ENCODE data around the gene PDCD1LG2. TPM values are rescaled to one million over a fixed set of nuclear protein-coding genes. Genes with fewer than 3 reads are reported as not detected.

The PDCD1LG2 gene
- total RNA-seq, 1 donor from 2014 or later: 0.73 TPM

DNA sequence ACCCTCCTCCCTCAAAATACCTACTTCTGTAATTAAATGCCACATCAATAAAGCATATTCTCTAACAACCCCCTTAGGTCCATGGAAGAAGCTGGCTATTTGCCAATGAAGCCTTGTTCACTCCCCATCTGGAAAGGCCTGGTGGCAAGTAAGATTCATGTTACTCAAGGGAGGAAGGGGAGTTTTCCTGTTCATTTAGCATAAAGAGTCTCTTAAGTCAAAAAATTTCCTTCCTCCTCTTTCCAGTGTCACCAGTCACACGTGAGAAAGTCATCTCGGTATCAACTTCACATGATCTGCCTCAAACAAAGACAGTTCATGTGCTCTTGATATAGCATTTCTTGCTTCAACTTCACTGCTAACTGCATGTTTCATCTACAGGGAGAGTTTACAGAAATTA, 85.8 kb downstream of the PDCD1LG2 start:
- DNase-seq (ENCODE audit: low spot score): no peak

DNA sequence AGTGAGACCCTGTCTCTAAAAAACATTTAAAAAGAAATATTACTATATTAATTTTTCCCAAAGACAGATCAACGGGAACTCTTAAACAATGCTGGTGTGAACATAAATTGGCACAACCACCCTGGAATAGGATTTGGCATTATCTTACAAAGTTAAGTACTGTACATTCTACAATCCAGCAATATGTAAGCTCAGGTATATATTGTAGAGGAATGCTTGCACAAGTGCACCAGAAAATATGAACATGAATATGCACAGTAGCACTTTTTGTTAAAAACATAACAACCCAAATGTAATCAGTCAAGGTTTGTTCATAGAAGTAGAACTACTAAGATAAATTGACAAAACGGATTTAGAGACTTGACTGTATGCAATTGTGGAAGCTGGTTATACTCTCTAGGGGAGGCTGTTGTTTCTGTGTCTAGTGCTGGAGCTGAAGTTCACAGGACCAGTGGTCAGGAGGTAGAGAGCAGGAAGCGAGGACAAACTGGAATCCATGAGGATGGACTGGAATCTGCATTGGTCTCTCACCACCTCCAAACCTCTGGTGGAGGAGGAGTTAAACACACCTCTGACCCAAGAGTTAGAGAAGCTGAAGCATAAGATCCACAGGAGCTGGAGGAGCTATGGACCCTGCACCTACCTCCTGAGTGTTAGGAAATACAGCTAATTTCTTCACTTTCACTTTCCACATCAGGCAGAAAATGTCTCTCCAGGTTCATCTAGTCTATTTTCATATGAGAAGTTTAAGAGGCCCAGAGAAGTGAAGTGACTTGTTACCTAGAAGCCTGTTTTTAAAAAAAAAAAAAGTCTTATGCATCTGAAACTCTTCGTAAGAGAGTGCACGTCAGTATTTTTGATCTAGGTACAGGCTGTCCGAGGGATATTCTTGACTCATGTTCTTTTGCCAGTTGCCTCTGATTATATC, 98.2 kb downstream of the PDCD1LG2 start:
- ATAC-seq (peak; percentile 90), DNase-seq (ENCODE audit: low spot score) (no peak)

More for the DNA sequence above, 85.8 kb downstream of the PDCD1LG2 start:
- no peak for ATAC-seq

DNA sequence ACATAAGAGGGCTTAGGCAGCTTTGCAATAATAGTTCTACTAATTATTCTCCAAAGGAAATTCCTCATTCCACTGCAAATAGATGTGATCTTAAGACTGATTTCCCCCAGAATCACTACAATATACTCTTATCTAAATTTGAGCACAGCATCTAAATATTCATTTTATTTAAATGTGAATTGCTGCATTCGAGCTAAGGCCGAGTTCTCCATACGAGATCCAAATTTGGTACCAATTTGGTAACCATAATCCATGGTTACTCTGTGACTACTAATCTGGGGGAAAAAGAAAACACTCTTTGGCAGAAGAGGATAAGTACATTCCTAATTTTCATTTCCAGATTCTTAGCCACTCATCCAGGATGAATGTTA, 98.9 kb downstream of the PDCD1LG2 start:
- ATAC-seq (no peak), DNase-seq (ENCODE audit: low spot score) (no peak)

DNA sequence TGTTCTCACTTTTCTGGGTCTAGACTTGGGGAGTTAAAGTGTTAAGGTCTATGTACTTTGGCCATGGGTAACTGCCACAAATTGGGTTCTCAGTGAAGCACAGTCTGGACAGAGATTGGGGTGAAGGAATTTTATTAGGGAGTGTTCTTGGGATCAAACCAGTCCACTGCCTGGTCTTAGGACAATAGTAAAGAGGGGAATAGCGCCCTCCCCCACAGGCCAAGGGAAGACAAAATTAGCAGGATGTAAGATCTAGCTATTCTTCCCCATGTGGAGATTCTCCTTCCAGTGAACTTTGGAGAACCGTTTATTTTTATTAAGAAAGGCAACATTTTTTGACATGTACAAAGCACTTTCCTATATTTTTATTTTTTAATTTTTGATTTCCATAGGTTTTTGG, 100.2 kb downstream of the PDCD1LG2 start:
- no peak for DNase-seq (ENCODE audit: low spot score)
- no peak for ATAC-seq

DNA sequence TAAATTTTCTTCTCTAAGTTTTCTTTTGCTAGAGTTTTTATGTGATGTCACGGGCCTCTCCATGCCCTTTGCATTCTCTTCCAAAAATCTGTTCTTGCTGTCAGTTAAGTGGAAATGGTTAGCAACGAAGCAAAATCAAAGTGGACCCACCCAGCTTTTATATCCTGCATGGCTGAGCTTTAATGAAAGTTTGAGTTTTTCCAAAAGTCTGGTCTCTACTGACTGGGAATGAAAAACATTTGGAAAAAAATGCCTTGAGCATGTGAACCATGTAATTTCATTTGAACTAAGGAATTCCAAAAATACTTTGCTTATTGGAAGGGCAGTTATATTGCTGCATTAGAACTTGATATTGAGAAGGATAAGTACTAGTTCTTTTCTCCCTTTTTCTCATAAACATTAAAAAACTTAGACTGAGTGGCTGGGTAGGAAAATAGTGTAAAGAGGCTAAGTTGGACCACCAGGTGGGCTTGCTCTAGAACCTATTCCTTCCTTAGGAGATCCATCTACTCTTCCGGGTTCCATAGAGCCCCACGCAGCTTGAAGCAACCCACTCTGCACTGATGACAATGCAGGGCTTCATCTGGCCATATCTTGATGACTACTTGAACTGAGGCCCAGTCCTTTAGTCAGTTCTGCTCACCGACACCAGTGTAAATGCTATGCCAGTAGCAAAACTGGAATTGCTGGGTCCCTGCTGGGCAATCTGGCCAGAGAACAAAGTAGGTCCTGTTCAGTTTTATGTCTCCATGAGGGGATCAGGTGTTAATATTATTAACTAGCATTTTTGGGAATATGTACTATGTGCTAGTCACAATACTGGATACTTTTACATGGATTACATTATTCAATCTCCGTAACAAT, 101.2 kb downstream of the PDCD1LG2 start:
- DNase-seq (ENCODE audit: low spot score): no peak
- ATAC-seq: peak; percentile 3

DNA sequence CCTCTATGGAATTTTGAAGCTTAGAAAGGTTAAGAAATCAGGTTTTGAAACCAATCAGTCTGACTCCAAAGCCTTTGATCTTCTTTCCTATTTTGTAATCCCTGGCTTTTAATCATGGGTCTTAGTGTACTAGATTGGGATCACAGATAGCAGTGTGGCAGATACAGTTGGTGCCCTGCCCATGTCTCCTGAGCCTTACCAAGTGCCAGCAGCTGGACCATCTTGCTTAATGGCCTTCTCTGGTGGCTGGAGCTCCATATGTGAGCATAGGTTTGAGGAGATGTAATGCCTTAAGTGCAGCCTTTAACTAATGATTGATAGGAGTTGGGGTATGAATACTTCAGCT, 101.8 kb downstream of the PDCD1LG2 start:
- ATAC-seq: peak; percentile 54
- DNase-seq (ENCODE audit: low spot score): no peak

DNA sequence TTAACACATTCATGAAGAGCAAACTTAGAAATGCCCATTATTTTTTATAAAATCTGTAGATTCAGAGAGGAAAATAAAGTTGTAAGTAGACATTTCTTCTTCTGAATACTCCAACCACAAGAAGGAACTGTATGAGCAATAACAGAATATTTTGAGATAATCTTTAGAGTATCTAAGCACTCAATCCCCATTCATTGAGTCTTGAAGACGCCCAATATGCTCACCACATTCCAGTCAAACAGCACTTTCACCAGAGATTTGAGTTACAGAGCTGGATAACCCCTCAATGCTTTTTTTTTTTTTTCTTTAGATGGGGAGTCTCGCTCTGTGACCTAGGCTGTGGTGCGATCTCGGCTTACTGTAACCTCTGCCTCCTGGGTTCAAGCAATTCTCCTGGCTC, 103.9 kb downstream of the PDCD1LG2 start:
- ATAC-seq (no peak), DNase-seq (ENCODE audit: low spot score) (no peak)

DNA sequence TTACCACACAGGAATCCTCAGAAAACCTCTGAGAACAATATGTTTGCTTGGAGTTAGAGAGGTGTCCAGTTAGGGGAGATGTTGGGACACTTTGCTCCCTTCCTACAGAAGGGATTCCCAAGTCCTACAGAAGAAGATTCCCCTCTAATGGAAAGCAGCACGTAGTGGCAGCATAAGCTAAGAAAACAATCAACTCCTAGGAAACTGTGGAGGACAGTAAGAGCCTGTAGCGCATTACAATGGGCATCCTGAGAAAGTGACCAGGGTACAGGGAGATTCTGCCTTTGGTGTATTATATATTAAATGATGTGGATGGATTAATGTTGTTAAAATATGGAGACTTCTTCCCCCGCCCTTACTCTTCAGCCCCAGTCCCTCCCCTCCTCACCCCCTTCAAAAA, 104.7 kb downstream of the PDCD1LG2 start:
- no peak for ATAC-seq

DNA sequence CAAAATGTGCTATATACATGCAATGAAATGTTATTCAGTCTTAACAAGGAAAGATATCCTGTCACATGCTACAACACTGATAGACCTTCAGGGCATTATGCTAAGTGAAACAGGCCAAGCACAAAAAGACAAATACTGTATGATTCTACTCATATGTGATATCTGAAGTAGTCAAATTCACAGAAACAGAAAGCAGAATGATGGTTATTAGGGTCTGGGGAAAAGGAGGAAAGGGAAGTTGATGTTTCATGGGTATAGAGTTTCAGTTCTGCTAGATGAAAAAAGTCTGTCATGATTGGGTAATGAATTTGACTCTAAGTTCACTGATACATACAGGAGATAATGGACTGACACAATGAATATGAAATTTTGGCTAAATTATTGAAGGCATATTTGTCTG, 107.4 kb downstream of the PDCD1LG2 start:
- DNase-seq (ENCODE audit: low spot score): no peak
- no peak for ATAC-seq

More for the DNA sequence above, 104.7 kb downstream of the PDCD1LG2 start:
- DNase-seq (ENCODE audit: low spot score): no peak

DNA sequence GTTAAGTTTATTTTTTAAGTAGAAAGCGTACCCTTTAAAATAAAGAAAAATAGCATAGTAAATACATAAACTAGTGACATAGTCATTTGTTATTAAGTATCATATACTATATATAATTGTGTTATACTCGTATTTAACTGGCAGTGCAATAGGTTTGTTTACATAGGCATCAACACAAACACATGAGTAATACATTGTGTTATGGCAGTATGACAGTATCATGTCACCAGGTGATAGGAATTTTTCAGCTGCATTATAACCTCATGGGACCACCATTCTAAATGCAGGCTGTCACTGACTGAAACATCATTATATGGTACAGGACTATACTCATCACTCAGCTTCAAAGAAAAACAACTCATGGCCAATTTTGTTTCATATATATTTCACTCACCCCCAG, 110.2 kb downstream of the PDCD1LG2 start:
- DNase-seq (ENCODE audit: low spot score) (no peak), ATAC-seq (no peak)

Other genes starting within 250 kb of the PDCD1LG2 start
- gene RLN2, start 205.8 kb upstream of the PDCD1LG2 start, total RNA-seq: not detected
- gene RLN1, start 170.7 kb upstream of the PDCD1LG2 start, total RNA-seq: not detected
- 12.4 TPM for gene PLGRKT, start 72.6 kb upstream of the PDCD1LG2 start, total RNA-seq
- 1.0 TPM for gene CD274, start 60.0 kb upstream of the PDCD1LG2 start, total RNA-seq
- 9.4 TPM for gene RIC1, start 118.6 kb downstream of the PDCD1LG2 start, total RNA-seq

Data from left lobe of liver (tissue), 2 donors.